ENCODE data around the gene CSTA. TPM values are rescaled to one million over a fixed set of nuclear protein-coding genes. Genes with fewer than 3 reads are reported as not detected.

Gene CSTA
- total RNA-seq, 1 donor from 2014 or later, result not detected

- DNase-seq (ENCODE audit: low spot score, unreplicated experiment), result no peak
- TF ChIP-seq, protein P1, sequence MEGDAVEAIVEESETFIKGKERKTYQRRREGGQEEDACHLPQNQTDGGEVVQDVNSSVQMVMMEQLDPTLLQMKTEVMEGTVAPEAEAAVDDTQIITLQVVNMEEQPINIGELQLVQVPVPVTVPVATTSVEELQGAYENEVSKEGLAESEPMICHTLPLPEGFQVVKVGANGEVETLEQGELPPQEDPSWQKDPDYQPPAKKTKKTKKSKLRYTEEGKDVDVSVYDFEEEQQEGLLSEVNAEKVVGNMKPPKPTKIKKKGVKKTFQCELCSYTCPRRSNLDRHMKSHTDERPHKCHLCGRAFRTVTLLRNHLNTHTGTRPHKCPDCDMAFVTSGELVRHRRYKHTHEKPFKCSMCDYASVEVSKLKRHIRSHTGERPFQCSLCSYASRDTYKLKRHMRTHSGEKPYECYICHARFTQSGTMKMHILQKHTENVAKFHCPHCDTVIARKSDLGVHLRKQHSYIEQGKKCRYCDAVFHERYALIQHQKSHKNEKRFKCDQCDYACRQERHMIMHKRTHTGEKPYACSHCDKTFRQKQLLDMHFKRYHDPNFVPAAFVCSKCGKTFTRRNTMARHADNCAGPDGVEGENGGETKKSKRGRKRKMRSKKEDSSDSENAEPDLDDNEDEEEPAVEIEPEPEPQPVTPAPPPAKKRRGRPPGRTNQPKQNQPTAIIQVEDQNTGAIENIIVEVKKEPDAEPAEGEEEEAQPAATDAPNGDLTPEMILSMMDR (IDR thresholded peaks at IDR 0.05; ENCODE audit: unreplicated experiment), result peak; percentile 40
- Mint-ChIP-seq H3K27me3 (peaks cover 3% of the 10 kb centered on the region), H3K4me1 (ENCODE audit: low read depth) (peaks cover 17% of the 10 kb centered on the region), H3K36me3 (ENCODE audit: insufficient read depth) (no peaks in the 10 kb centered on the region), H3K9me3 (ENCODE audit: low read depth) (no peaks in the 10 kb centered on the region), H3K27ac (no peak overlapping the region), H3K4me3 (ENCODE audit: low read depth) (no peak overlapping the region)
Measured at GRCh38 chr3:122305818-122306621, 19.0 kb upstream of the CSTA start.

DNA sequence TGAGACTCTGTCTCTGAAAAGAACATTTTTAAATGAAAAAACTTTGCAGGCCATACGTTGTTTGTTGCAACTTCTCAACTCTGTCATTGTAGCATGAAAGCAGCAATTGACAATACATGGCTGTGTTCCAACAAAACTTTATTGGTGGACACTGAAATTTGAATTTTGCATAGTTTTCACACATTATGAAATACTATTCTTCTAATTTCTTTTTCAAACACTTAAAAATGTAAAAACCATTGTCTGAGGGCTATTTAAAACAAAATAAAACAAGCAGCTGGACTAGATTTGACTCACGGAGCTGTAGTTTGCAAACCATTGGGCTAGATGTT is 18.5 kb upstream of the CSTA start:
- Mint-ChIP-seq H3K9me3 (ENCODE audit: low read depth) (no peaks in the 10 kb centered on the region), H3K27me3 (peaks cover 3% of the 10 kb centered on the region), H3K27ac (no peak overlapping the region), H3K4me3 (ENCODE audit: low read depth) (no peak overlapping the region), H3K36me3 (ENCODE audit: insufficient read depth) (no peaks in the 10 kb centered on the region), H3K4me1 (ENCODE audit: low read depth) (peaks cover 17% of the 10 kb centered on the region)
- TF ChIP-seq, protein P1 (IDR thresholded peaks at IDR 0.05; ENCODE audit: unreplicated experiment), result no peak
- no peak for DNase-seq (ENCODE audit: low spot score, unreplicated experiment)

DNA sequence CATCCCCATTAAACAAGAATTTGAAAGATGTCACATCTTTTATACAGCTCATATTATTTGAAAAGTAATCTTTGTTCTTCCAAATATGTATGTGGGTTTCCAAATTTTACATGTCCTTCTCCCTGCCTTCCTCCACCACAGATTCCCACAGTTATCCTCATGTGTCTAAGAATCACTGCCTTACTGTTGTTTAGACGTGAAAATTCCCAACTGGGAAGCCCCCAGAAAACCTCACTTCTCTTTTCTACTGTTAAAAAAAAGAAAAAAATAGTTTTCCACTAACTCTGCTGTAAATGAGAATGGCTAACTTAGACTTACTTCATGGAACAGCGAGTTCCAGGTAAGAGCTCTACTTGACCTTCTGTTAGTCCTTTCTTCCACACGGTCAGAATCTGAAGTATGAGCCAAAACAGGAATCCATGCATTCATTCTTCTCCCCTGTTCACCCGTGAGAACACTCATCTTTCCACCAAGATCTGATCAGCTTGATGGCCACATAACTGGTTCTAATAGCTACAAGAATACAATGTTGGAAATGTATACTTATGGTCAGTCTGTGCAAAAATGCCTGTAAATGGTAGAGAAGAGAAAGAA is 17.9 kb upstream of the CSTA start:
- H3K27ac Mint-ChIP-seq, result no peak overlapping the region

GRCh38 chr3:122307976-122308375 is 17.1 kb upstream of the CSTA start:
- H3K27ac Mint-ChIP-seq, result no peak overlapping the region
- peaks cover 17% of the 10 kb centered on the region for H3K4me1 Mint-ChIP-seq (ENCODE audit: low read depth)
- no peaks in the 10 kb centered on the region for H3K9me3 Mint-ChIP-seq (ENCODE audit: low read depth)
- TF ChIP-seq, protein P1 (IDR thresholded peaks at IDR 0.05; ENCODE audit: unreplicated experiment), result no peak
- no peak for DNase-seq (ENCODE audit: low spot score, unreplicated experiment)
- no peaks in the 10 kb centered on the region for H3K36me3 Mint-ChIP-seq (ENCODE audit: insufficient read depth)
- H3K27me3 Mint-ChIP-seq, result peaks cover 5% of the 10 kb centered on the region
- H3K4me3 Mint-ChIP-seq (ENCODE audit: low read depth), result no peak overlapping the region

More for the DNA sequence above, 17.9 kb upstream of the CSTA start:
- H3K27me3 Mint-ChIP-seq, result peaks cover 3% of the 10 kb centered on the region
- no peaks in the 10 kb centered on the region for H3K9me3 Mint-ChIP-seq (ENCODE audit: low read depth)
- no peak overlapping the region for H3K4me3 Mint-ChIP-seq (ENCODE audit: low read depth)
- no peak for DNase-seq (ENCODE audit: low spot score, unreplicated experiment)
- TF ChIP-seq, protein P1 (IDR thresholded peaks at IDR 0.05; ENCODE audit: unreplicated experiment), result no peak
- H3K4me1 Mint-ChIP-seq (ENCODE audit: low read depth), result peaks cover 17% of the 10 kb centered on the region
- no peaks in the 10 kb centered on the region for H3K36me3 Mint-ChIP-seq (ENCODE audit: insufficient read depth)

DNA sequence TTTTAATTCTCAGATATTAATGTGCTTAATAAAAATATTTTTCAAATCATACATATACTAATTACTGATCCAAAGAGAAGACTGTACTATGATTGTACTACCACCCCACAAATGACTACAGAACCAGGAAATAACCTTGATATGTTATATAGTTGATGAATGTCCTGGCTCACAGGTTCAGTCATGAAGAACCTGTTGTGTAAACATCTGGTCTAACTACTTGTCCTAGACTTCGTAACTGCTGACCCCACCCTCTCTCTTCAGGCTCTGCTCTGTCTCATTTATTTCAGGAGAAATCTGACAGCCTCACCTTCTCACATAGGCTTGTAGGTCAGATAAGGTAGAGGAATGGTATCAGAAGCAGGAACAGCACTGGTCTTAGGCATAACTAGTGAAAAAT is 14.7 kb upstream of the CSTA start:
- Mint-ChIP-seq H3K36me3 (ENCODE audit: insufficient read depth) (no peaks in the 10 kb centered on the region), H3K4me1 (ENCODE audit: low read depth) (peaks cover 13% of the 10 kb centered on the region), H3K27me3 (peaks cover 7% of the 10 kb centered on the region), H3K9me3 (ENCODE audit: low read depth) (no peaks in the 10 kb centered on the region), H3K27ac (no peak overlapping the region), H3K4me3 (ENCODE audit: low read depth) (no peak overlapping the region)
- TF ChIP-seq, protein P1 (IDR thresholded peaks at IDR 0.05; ENCODE audit: unreplicated experiment), result no peak
- no peak for DNase-seq (ENCODE audit: low spot score, unreplicated experiment)

Measured in progenitor cell of endocrine pancreas (in vitro differentiated cells).